Right atrium auricular region (tissue), 2 donors: ENCODE measurements around the gene METAP1. TPM values are rescaled to one million over a fixed set of nuclear protein-coding genes. Genes with fewer than 3 reads are reported as not detected.

Source experiments
- DNase-seq: peaks from one replicate; pipeline ENCODE4 v3.0.0-alpha.2; 2019; ENCODE audit warnings: low spot score
- H3K27ac ChIP-seq, 2 donors: fragments of 200-600 bp; sonication (generic); 1 replicate in 1 of 2; 2 replicates in 1 of 2; pipeline ENCODE4 v1.5.1; 2016 to 2019
- H3K27me3 ChIP-seq, 2 donors: fragments of 200-600 bp; sonication (generic); one replicate each; pipeline versions ENCODE4 v1.5.1 to v1.6.0; 2017 to 2019
- H3K36me3 ChIP-seq: fragments of 200-600 bp; sonication (generic); one replicate; pipeline ENCODE4 v1.5.1; 2016
- H3K4me1 ChIP-seq, 2 donors: fragments of 200-600 bp; sonication (generic); one replicate each; pipeline versions ENCODE4 v1.5.1 to v1.6.0; 2017 to 2019
- H3K4me3 ChIP-seq, 2 donors: fragments of 200-600 bp; sonication (generic); 1 replicate in 1 of 2; 2 replicates in 1 of 2; pipeline ENCODE4 v1.5.1; 2017 to 2019; ENCODE audit warnings: mild to moderate bottlenecking in 1 of 2, moderate library complexity in 1 of 2
- H3K9me3 ChIP-seq, 2 donors: fragments of 200-600 bp; sonication (generic); one replicate each; pipeline ENCODE4 v1.5.1; 2019
- total RNA-seq, 2 donors: library from RNA; depleted of rRNA; stranded (reverse); fragments of >200 nt; gene quantifications; one replicate each; pipeline ENCODE4 v1.1.0, GENCODE V29; 2016
- TF ChIP-seq, protein P1 (sequence below), 2 donors: fragments of 200-600 bp; sonication (generic); IDR thresholded peaks; one replicate each; pipeline ENCODE4 v1.5.1; 2019; ENCODE audit warnings: antibody characterized with exemption in 2 of 2

METAP1 gene
- total RNA-seq, 2 donors from 2014 or later, result 50.3 to 56.2 TPM

DNA sequence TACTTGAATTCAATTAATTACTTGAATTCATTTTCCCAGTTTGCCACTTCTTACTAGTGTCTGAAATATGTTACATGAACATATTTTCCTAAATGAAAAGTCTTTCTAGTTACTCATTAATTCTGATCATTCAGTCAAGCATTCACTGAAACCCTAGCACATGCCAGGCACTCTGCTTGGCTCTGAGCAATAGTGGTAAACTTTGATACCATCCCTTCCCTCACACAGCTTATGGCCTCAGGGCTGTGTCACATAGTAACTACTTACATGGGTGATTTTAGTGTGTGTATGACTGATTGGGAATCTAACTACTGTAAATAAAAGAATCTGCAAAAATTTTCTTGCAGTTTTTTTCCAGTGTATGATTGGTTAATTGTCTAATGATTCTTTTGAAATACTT is 32.7 kb downstream of the METAP1 start:
- TF ChIP-seq, protein P1, sequence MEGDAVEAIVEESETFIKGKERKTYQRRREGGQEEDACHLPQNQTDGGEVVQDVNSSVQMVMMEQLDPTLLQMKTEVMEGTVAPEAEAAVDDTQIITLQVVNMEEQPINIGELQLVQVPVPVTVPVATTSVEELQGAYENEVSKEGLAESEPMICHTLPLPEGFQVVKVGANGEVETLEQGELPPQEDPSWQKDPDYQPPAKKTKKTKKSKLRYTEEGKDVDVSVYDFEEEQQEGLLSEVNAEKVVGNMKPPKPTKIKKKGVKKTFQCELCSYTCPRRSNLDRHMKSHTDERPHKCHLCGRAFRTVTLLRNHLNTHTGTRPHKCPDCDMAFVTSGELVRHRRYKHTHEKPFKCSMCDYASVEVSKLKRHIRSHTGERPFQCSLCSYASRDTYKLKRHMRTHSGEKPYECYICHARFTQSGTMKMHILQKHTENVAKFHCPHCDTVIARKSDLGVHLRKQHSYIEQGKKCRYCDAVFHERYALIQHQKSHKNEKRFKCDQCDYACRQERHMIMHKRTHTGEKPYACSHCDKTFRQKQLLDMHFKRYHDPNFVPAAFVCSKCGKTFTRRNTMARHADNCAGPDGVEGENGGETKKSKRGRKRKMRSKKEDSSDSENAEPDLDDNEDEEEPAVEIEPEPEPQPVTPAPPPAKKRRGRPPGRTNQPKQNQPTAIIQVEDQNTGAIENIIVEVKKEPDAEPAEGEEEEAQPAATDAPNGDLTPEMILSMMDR (IDR thresholded peaks at IDR 0.05), result no peak
- Histone ChIP-seq H3K36me3 (no peaks in the 10 kb centered on the region), H3K27ac (no peak overlapping the region), H3K9me3 (no peaks in the 10 kb centered on the region), H3K4me3 (no peak overlapping the region), H3K27me3 (no peaks in the 10 kb centered on the region), H3K4me1 (peaks cover 0 to 26% of the 10 kb centered on the region in 2 donors)
- DNase-seq, result no peak

DNA sequence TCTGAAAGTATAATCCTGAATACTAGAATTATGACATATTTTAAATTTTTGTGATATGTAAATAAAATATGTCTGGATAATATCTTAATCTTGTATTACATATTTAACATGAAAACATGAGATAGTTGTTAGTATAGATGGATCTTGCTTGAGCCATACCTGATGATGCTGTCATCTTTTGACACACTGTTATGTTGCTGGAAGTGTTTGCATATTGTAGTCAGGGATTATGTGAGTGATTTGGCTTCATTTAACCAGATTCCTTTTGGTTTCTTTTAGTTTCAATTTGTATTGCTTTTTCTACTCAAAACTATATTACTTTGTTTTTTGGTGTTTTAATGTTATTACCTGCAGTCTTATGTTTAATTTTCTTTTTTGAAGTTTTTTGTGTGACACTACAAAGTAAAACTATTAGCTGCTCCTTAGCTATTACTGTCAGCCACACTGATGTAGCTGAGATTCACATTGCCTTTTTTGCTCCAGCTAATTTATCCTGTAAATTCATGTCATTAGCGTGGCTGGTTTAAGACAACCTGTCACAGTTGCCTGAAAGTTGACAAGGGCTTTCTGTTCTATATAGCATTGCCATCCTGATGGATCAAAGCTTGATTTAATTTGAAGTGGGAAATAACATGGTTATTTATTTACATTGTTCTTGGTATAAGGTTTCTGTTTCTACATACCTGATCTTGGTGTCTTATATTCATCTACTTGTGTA is 33.7 kb downstream of the METAP1 start:
- H3K27me3 ChIP-seq, result no peaks in the 10 kb centered on the region
- TF ChIP-seq, protein P1 (IDR thresholded peaks at IDR 0.05), result no peak
- no peak overlapping the region for H3K27ac ChIP-seq
- no peak for DNase-seq
- no peaks in the 10 kb centered on the region for H3K36me3 ChIP-seq
- H3K4me1 ChIP-seq, result peaks cover 0 to 19% of the 10 kb centered on the region in 2 donors
- no peak overlapping the region for H3K4me3 ChIP-seq
- no peaks in the 10 kb centered on the region for H3K9me3 ChIP-seq

DNA sequence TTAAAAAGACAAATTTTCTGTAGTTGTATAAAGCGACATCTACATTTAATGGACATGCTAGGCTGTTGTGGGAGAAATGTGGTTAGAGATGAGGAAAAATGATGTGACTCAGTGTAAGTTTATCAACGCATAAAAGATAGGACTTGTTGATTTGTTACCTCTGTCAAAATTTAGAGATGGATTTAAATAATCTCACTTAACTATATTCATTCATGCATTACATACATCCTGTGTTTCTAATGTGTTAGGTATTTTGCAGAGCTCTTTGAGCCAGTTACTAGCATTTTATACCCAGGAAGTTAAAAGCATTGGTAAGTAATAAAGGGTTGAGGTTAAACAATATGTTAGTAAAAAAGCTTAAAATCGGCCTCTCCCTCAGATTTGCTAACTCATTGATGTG is 34.3 kb downstream of the METAP1 start:
- Histone ChIP-seq H3K36me3 (no peaks in the 10 kb centered on the region), H3K27ac (no peak overlapping the region), H3K4me1 (peaks cover 0 to 13% of the 10 kb centered on the region in 2 donors), H3K4me3 (no peak overlapping the region), H3K27me3 (no peaks in the 10 kb centered on the region), H3K9me3 (no peaks in the 10 kb centered on the region)
- DNase-seq, result no peak
- TF ChIP-seq, protein P1 (IDR thresholded peaks at IDR 0.05), result no peak

DNA sequence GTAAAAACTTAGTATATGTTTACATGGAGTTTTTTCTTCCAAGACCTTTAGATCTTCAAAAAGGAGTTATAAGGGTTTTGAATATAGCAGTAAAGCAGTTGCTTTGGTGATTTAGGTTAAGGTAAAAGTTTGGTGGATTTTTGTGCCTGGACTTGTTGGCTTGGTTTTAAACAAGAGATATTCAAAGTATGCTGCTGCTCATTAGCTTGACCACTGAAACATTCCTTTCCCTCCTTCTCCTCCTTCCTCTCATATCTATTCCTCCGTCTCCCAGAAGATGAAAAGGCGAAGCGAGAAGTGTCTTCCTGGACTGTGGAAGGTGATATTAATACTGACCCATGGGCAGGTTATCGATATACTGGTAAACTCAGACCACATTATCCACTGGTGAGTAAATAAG is 38.4 kb downstream of the METAP1 start:
- Histone ChIP-seq H3K9me3 (peaks cover 0 to 15% of the 10 kb centered on the region in 2 donors), H3K4me3 (no peak overlapping the region), H3K4me1 (peaks cover 0 to 3% of the 10 kb centered on the region in 2 donors), H3K27me3 (no peaks in the 10 kb centered on the region), H3K36me3 (no peaks in the 10 kb centered on the region), H3K27ac (no peak overlapping the region)
- DNase-seq, result no peak
- TF ChIP-seq, protein P1 (IDR thresholded peaks at IDR 0.05), result no peak

DNA sequence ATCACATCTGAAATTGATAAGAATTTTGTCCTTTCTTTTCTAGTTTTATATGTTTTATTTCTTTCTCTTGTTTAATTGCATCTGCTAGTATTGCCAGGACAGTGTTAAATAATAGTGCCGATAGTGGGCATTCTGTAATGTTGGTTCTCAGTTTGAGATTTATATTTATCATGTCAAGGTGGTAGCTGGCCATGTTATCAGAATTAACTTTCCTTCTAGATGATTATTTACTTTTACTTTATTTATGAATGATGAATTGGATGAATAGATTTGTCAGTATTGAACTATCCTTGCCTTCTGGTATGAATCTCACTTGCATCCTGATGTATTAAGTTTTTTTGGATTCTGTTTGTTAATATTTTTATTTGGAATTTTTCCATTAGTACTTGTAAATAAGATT is 42.7 kb downstream of the METAP1 start:
- TF ChIP-seq, protein P1 (IDR thresholded peaks at IDR 0.05), result no peak
- no peak for DNase-seq
- no peak overlapping the region for H3K27ac ChIP-seq
- H3K9me3 ChIP-seq, result peaks cover 0 to 16% of the 10 kb centered on the region in 2 donors
- no peak overlapping the region for H3K4me3 ChIP-seq
- H3K4me1 ChIP-seq, result no peaks in the 10 kb centered on the region
- peaks cover 2% of the 10 kb centered on the region for H3K36me3 ChIP-seq
- H3K27me3 ChIP-seq, result no peaks in the 10 kb centered on the region

DNA sequence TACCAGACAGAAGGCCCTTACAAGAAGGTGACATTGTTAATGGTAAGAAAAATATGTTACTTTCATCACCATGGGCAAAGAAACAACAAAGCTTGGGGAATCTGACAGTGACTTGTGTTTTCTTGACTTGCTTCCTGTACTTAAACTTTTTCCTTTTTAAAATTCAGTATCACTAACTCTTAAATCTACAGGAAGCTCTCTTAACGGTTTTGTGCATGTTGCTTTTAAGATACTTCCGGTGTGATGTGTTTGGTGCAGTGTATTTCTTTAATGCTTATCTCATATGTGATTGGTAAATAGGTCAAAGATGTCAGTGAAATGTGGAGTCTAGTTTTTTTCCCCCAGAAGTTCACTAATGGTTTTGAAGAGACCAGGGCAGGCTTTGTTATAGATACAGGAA is 47.8 kb downstream of the METAP1 start:
- Histone ChIP-seq H3K27ac (no peak overlapping the region), H3K27me3 (no peaks in the 10 kb centered on the region), H3K9me3 (peaks cover 0 to 7% of the 10 kb centered on the region in 2 donors), H3K36me3 (peaks cover 26% of the 10 kb centered on the region), H3K4me3 (no peak overlapping the region), H3K4me1 (no peaks in the 10 kb centered on the region)
- DNase-seq, result no peak
- TF ChIP-seq, protein P1 (IDR thresholded peaks at IDR 0.05), result no peak
